Measurements from ENCODE around the gene LHFPL6.
A peak's percentile ranks its signal among the peaks of the same experiment; 100 is the strongest.
"Not testable (repeated sequence)": the region's sequence is repeated elsewhere in the genome, so short reads cannot be mapped to it uniquely, and the experiment has no call there.

The LHFPL6 gene

DNA sequence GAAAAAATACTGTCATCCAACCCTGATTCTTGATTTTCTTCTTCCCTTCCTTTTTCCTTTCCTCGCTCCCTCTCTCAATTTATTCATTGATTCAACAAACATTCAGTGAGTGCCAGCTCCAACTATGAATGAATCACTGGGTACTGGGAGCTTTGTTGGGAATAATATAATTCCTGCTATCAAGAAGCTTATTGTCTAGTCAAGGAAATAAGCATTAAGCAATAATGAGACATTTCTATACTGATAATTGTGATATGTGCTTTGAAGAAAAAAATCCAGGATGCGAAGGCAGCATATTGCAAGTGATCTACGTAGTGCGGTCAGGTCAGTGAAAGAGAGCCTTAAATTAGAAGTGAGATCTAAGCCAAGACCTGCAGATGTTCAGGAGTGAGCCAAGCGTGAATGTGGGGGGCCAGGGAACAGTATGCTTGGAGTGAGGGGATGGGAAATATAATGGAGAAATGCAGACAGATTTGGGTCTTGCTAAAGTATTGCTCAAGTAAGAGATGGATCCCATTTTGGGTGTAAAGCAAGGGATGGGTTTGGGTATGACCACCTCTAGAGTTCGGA is 253.5 kb downstream of the LHFPL6 start:
- no peak for DNase-seq (ENCODE audit: low read depth in 2 of 2)

DNA sequence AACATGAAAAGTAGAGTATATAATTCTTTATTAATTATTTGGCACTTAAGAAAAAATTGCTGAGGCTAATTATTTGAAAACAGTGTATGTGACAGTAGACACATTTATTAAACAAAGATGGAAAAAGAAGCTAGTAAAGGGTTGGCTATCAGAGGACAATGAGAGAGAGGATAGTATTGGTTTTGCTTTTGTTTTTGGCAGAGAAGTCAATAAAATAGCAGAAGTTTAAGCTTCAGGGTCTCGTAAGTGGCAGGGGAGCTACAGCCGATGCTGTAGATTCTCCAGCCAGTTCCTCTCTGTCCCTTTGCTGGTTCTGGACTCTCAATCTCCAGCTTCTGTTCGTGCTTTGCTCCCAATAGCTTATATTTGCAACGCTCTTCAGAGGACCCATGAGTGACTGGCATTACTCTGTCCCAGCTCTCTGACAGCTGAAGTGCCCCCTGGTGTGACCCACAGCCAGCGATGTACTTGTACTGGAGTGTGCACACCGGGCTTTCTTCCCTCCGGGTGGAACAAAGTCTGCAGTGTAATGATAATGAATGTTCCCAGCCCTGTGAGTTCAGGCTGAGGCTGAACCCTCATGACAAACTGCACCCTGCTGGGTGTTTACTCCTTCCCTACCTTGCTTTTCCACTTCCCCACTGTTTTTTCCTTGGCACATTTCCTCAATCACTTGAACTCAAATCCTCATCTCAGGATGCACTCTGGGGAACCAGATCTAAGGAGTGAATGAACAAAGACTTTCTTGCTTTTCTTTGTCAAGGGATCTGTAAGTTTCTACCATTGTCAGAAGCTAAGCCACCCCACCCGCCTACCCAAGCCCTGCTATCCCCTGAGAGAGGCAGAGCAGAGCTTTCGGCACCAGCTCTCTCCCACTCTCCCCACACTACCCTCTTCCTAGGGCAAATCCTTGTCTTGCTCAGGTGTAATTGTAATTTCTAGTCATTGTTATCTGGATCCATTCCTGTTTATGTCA is 254.8 kb downstream of the LHFPL6 start:
- no peak for DNase-seq (ENCODE audit: low read depth in 2 of 2)

DNA sequence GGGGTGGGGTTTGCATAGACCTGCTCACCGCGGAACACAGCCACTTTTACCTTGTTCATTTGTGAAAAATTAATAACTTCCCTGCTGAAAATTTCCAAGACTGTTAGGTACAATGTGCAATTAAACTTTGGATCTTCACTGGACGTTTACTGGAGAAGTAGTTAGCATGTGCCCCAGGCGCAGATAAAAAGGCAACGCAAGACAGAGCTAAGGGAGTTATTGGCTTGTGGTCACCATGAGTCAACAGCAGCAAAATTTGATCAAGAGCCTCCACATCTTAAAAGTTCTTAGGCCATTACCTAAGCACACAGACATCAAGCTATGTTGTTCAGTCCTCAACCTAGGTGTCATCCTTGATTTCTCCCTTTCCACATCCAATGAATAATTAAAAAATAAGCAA is 257.0 kb downstream of the LHFPL6 start:
- DNase-seq (ENCODE audit: low read depth in 2 of 2) = no peak

DNA sequence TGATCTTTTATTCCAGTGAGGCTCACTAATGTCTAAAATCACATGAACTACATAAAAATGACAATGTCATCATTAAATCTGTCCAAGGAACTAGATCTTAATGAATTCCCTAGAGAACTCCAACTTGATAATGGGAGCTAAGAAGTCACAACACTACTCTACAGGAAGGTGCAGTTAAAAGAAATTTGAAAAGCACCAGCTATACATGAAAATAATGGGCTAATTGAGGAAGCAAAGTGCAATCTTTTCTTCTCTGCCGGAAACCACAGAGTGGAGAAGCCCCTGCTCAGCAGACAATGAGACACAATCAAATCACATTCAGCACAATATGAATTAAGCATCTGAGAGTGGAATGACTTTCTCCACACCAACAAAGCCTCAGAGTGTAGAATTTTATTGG is 261.7 kb downstream of the LHFPL6 start:
- no peak for DNase-seq (ENCODE audit: low read depth in 2 of 2)

DNA sequence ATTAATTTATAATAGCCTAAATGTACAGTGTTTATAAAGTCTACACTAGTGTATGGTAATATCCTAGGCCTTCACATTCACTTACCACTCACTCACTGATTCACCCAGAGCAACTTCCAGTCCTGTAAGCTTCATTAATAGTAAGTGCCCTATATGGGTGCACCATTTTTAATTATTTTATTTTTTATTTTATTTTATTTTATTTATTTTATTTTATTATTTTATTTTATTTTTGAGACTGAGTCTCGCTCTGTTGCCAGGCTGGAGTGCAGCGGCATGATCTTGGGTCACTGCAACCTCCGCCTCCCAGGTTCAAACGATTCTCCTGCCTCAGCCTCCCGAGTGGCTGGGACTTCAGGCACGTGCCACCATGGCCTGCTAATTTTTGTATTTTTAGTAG is 264.9 kb downstream of the LHFPL6 start:
- DNase-seq (ENCODE audit: low read depth in 2 of 2) = not testable (repeated sequence)

DNA sequence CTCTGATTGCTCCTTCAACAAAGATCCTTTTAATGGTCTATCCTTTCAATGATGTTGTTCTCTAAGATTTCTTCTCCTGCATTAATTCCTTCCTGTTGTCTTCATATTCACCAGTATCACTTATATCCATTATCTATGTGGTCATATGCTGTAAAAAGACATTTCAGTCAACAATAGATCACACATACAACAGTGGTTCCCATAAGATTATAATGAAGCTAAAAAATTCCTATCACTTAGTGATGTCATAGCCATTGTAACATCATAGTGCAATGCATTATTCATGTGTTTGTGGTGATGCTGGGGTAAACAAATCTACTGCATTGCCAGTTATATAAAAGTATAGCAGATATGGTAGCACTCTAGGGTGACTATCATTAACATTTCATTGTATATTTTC is 266.1 kb downstream of the LHFPL6 start:
- DNase-seq (ENCODE audit: low read depth in 2 of 2) = no peak

DNA sequence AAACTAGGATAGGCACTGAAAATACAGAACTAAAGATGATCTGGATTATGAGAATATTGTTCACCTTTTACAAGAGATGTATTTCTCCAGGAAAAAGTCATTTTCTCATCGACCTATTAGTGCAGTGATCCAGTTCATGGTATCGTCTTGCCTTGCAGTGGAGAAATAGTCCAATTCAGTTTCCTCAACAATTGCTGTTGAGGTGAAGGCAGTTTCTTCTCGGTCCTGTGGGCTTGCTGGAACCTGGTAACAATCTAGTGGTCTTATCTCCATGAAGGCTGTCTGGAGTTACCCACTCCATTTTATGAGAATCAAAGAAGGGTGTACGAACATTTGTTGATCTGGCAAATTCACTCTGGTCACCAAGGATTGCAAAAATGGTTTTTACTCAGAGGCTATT is 266.8 kb downstream of the LHFPL6 start:
- DNase-seq (ENCODE audit: low read depth in 2 of 2) = no peak

DNA sequence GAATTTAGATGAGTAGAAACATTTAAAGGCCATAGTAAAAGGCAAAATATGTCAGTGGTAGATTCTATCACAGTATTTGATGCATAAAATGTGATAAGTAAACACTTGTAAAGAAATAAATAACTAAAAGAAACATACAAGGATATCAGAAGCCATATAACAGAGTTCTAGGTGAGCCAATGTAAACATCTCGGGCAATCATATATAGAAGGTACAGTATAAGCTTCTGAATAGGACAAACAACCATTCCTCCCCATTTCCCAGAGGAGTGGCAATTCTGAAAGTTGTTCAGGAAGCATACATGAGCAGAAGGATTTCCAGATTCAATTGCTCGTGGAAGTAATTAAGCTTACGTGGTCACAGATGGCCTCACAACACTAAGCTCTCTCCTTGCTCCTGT is 267.3 kb downstream of the LHFPL6 start:
- DNase-seq (ENCODE audit: low read depth in 2 of 2) = no peak

DNA sequence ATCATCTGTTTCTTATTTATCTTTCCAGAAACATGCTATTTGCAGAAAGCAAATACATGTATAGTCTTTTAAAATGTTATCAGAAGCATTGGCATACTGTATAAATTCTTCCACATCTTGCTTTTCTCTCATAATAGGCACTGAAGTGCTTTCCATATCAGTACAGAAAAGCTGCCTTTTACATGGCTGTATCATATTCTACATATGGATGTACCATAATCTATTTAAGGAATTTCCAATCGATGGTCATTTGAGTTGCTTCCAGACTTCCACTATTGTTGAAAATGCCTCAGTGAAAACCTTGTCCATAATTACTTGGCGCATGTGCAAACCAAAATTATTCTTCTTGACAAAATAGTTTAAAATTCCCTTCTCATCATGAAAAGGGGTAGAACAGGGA is 272.5 kb downstream of the LHFPL6 start:
- DNase-seq (ENCODE audit: low read depth in 2 of 2) = no peak

DNA sequence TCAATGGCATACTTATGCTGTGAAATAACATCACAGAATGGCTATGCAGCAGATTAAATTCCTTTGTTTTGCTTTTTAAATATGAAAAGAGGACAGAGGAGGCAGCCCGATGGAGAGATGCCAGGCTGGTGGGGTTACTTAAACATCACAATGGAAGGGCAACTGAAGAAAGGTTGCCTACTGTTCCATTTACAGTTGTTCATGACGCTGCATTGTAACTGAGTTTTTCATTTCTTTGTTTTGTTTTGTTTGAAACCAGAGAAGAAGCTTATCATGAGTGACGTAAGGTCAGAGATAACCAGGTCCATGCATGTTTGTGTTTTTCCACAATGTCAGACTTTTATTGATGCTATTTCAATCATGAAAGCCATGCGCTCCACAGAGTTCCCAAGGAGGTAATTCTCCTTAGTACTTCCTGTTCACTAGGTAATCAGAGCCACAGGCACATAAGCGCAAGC is 273.8 kb downstream of the LHFPL6 start:
- no peak for DNase-seq (ENCODE audit: low read depth in 2 of 2)

DNA sequence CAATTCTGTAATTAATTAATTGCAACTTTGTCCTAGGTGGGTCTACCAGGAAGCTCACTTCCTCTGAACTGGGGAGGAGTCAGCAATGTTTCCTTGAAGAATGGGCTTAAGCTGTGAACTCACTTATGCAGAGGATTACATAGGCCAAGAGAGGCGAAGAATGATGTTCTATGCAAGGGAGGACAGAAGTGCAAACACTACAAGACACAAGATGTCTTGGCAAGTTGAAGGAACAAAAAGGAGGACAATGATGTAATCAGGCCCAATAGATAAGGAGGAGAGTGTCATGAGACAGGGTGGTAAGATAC is 275.9 kb downstream of the LHFPL6 start:
- DNase-seq (ENCODE audit: low read depth in 2 of 2) = no peak

DNA sequence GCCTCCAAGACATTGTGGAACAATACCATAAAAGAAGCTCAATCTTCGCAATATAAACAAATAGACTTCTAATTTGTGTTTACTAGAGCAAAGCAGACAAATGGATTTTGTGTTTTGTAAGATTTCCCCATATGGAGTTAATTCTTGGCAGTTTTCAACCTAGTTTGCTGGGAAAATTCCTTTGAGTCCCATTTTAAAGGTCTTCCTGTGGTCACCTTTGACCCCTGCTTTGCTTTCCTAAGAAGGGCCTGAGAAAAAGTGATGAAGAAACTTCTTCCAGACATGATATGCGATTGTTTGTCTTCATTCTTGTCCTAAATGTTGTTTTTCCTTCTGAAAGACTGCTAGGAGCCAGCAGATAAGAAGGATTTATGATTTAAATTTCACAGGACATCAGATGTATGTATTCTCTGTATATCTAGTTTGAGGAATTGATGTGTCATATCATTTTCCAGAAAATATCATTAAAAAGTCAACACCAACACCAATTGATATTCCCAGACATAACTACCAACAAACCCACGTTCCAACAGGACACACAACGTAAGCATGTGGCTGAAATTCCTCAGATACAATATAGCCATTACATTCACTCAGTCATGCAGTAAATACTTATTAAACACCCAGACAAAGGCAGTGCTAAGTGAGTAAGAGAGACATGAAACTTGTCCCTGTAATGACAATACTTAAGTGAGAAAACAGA is 276.4 kb downstream of the LHFPL6 start:
- peak; percentile 5 to 10 for DNase-seq (ENCODE audit: low read depth in 2 of 2)

DNA sequence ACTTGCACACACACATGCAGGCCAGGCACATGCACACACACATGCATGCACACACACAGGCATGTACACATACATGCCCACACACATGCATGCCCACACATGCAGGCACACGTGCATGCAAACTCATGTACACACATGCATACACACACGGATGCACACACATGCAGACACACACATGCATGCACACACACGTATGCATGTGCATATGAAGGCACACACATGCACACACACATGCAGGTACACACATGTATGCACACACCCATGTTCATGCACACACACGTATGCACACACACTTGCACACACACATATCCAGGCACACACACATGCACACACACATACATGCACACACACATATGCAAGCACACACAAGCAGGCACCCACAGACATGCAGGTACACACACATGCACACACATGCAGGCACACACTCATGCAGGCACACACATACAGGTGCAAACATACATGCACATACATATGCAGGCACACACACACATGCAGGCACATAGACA is 278.1 kb downstream of the LHFPL6 start:
- DNase-seq (ENCODE audit: low read depth in 2 of 2) = no peak

DNA sequence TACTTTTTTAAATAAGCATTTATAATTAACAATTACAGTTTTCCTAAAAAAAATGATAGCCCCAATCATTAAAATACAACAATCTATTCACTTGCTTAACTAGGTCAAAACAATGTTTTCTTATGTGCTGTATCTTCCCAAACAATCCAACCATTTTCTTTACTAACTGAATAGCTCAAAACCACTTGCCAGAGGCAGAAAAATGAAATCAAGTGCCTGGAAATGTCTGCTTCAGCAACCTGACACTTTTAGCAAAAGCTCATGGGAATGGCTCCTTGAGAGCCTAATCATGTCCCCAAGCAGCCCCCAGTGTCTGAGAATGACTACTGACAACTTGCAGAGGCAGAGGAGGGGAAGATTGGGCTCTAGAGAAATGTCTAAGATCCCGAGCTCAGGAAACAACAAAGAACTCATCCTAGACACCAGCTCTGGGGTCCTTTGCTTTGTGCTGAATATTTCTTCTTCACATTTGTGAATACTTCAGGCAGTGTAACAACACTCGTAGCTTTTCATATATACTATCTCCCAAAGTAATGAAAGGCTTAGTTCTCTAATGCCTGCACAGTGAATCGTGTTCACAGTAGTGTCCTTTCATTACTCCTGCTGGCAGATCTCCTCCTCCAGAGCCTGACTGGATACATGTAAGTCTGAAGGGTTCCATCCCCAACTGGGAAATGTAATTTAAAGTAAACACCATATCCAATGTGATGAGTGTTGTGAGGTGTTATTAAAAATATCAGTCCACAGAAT is 280.0 kb downstream of the LHFPL6 start:
- no peak for DNase-seq (ENCODE audit: low read depth in 2 of 2)

DNA sequence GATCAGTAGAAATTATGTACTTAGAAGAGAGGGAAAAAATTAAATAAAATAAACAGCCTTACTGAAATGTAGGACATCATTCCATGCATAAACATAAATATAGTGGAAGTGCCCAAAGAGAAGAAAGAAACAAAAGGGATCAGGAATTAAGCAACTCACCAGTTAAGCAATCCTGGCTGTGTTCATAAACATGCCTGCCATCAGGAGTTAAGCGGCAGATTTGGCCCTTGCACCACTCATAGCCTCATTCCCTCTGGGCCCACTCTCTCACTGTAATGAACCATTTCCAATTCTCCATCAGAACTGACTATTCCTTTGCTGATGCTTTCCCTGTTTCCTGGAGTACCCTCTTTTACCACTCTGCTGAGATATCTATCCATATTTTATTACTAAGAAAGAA is 281.4 kb downstream of the LHFPL6 start:
- DNase-seq (ENCODE audit: low read depth in 2 of 2) = no peak

DNA sequence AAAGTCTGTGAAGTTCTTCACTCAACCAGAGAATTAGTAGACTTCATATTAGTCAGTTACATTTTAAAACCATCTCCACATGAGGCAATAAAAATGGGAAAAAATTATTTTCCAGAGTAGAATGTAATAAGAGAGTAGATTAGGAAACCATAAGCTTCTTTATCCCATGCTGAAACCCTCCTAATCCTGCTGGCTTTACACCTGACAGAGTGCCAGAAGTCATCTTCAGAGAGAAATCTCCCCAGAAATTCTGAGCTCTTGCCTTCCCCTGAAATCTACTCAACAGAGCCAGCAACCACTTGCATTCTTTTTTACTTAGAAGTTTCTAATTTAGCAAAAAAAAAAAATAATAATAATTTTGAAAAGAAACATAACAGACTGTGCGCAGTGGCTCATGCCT is 284.8 kb downstream of the LHFPL6 start:
- DNase-seq (ENCODE audit: low read depth in 2 of 2) = no peak

DNA sequence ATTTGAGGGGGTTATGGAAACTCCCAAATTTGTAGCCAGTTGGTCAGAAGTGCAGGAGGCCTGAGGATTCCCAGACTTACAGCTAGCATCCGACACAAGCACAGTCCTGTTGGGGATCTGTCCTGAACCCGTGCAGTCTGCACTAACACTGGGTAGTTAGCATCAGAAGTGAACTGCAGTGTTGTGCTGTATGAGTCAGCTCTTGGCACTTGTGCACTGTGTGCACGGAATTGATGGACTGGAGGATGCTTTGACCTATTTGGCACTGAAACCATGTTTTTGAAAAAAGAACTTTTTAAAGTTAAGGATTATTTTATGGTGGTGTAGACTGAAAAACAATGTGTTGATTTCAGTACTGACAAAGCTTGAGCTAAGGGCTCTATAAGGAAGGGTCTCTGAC is 285.7 kb downstream of the LHFPL6 start:
- no peak for DNase-seq (ENCODE audit: low read depth in 2 of 2)

DNA sequence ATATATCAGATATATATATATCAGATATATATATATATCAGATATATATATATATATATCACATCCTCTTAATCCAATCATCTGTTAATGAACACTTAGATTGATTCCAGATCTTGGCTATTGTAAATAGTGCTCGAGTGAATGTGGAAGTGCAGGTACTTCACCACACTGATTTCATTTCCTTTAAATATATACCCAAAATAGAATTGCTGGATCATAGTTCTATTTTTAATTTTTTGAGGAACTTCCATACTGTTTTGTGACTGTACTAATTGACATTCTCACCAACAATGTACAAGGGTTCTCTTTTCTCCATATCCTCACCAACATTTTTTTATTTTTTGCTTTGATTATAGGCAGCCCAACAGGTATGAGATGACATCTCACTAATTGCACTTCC is 287.2 kb downstream of the LHFPL6 start:
- no peak for DNase-seq (ENCODE audit: low read depth in 2 of 2)

DNA sequence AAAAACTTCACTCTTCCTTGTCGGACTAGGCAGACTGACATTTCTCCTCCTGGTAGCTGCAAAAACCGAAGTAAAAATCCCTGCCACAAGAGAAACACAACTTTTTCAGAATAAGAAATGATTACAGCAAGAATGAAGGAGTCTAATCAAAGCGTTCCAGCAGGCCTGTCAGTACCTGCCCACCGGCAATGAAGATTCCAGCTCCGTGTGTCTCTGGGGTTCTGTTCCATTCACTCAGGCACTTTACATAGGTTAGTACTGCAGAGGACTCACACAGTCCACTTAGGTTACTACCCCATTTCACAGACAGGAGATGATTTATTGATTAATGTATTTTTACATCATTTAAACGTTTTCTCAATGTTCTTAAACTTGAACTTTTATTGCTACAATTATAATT is 289.3 kb downstream of the LHFPL6 start:
- DNase-seq (ENCODE audit: low read depth in 2 of 2) = no peak

DNA sequence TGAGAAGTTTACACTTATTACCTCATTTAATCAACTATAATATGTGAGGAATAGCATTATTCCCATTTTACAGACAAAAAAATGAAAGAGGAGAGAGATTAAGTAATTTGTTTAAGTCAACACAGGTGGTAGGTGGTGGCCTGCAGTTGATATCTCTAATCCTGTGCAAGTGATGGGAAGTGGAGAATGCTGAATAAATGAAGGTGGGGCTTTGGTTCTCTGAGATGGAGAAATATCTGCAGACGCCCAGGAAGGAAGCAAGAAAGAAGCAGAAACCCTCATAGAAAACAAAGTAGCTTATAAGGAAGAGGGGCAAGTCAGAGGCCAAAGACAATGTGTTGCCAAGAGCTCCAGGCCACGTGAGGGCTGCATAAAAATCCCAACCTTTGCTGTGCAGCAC is 290.4 kb downstream of the LHFPL6 start:
- DNase-seq (ENCODE audit: low read depth in 2 of 2) = no peak

DNA sequence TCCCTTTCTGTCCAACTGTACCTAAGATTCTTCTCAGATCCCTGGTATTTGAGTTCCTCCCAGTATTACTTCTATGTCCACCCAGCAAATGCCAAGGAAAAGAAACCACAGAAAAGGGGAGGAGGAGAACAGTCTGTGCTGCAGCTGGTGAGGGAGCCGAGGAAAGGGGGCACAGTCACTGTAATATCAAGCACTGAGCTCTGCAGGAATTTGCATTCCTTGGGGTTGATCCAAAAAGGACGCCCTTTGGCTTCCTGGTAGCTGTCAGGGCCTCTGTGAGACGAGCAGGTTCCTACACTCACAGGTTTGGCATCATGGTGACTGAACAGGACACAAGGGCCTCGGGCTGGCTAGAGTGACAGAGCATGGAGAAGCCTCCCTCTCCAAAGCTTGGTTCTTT is 291.4 kb downstream of the LHFPL6 start:
- no peak for DNase-seq (ENCODE audit: low read depth in 2 of 2)

DNA sequence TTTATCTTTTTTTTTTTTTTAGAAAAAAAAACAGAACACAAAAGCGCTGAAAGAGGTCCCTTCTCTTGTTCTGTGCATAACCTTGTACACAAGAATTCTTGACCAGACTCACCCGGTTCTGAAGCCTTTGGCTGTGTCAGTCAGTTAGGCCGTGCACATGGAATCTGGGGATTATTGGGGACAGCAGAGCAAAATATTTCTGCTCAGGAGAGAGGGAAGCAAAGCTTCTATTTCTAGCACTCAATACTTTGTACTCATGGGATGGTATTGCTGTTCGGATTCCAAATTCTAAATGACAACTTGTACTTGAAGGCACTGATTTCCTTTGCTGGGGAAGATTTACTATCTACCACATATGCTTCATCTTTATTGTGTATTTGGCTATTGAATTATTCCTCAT is 292.0 kb downstream of the LHFPL6 start:
- no peak for DNase-seq (ENCODE audit: low read depth in 2 of 2)
